Endothelial cell of umbilical vein (primary cell): Measurements from ENCODE around the gene NUSAP1. TPM values are rescaled to one million over a fixed set of nuclear protein-coding genes. Genes with fewer than 3 reads are reported as not detected.

Experiments used
- BruUV-seq: library from RNA; stranded (reverse); fragments of 400-500 nt; replicated peaks from 2 replicates; lab custom pipeline; 2021; lab: Mats Ljungman, UMichigan
- CTCF ChIA-PET: fragments of 300-600, 350-600 bp; sonication (Branson Sonifier 250); formaldehyde crosslinking; loops from one replicate; lab custom pipeline; 2021; ENCODE audit warnings: antibody characterized with exemption, inconsistent platforms; lab: Charles Lee
- POLR2A ChIA-PET: fragments of 300-600, 350-600 bp; sonication (Branson Sonifier 250); formaldehyde crosslinking; loops from one replicate; lab custom pipeline; 2021; ENCODE audit warnings: antibody characterized with exemption, inconsistent platforms; lab: Charles Lee
- DNase-seq: peaks from one replicate; pipeline ENCODE4 v3.0.0-alpha.2; 2011; ENCODE audit warnings: low read depth, low spot score
- FAIRE-seq: peaks from 2 replicates; lab custom pipeline; 2011; peaks lifted over from hg19 to GRCh38; lab: Jason Lieb, UNC
- H2AFZ ChIP-seq: 2 replicates; pipeline ENCODE4 v1.6.0; 2012; ENCODE audit warnings: low read depth, low read length, control low read depth, inconsistent platforms
- H3K27ac ChIP-seq: 2 replicates; pipeline ENCODE4 v1.5.1; 2011; ENCODE audit warnings: low read depth, mild to moderate bottlenecking, control low read depth, low read length, moderate library complexity; ENCODE audit not compliant: insufficient read depth
- H3K27me3 ChIP-seq, 2 experiments: 2 replicates each; pipeline versions ENCODE4 v1.6.0 to v1.6.1; 2011; ENCODE audit warnings: low read length in 2 of 2, mixed read lengths in 1 of 2; ENCODE audit not compliant: control insufficient read depth in 2 of 2, insufficient read depth in 2 of 2
- H3K36me3 ChIP-seq, 2 experiments: 2 replicates in 1 of 2; 3 replicates in 1 of 2; pipeline ENCODE4 v1.5.1; 2011; ENCODE audit warnings: low read length in 2 of 2, mild to moderate bottlenecking in 1 of 2, moderate library complexity in 1 of 2; ENCODE audit not compliant: control insufficient read depth in 2 of 2, insufficient read depth in 2 of 2; ENCODE audit errors: extremely low read depth in 1 of 2
- H3K4me1 ChIP-seq: 3 replicates; pipeline ENCODE4 v1.5.1; 2011; ENCODE audit warnings: mild to moderate bottlenecking, low read length; ENCODE audit not compliant: control insufficient read depth, insufficient read depth; ENCODE audit errors: extremely low read depth
- H3K4me2 ChIP-seq: 2 replicates; pipeline ENCODE4 v1.6.1; 2011; ENCODE audit warnings: low read length, control low read depth, mixed read lengths; ENCODE audit not compliant: insufficient read depth
- H3K4me3 ChIP-seq, 3 experiments: fragments of 200-600 bp in 1 of 3; sonication (generic), shearing (Covaris generic) in 1 of 3; replicated peaks in 1 of 3; 2 replicates each; pipeline ENCODE4 v1.5.1; 2011 to 2016; ENCODE audit warnings: control low read depth in 3 of 3, low read length in 3 of 3, mild to moderate bottlenecking in 2 of 3, inconsistent platforms in 1 of 3, low read depth in 1 of 3, moderate library complexity in 1 of 3; ENCODE audit not compliant: insufficient read depth in 1 of 3
- H3K79me2 ChIP-seq: 2 replicates; pipeline ENCODE4 v1.6.0; 2012; ENCODE audit warnings: low read length, inconsistent platforms; ENCODE audit not compliant: control insufficient read depth, insufficient read depth
- H3K9ac ChIP-seq: replicated peaks from 2 replicates; pipeline ENCODE3; 2011; ENCODE audit warnings: low read length, control low read depth; ENCODE audit not compliant: insufficient read depth; ENCODE audit errors: extremely low read depth
- H3K9me1 ChIP-seq: replicated peaks from 3 replicates; pipeline ENCODE4 v1.6.0; 2011; ENCODE audit warnings: mild to moderate bottlenecking, low read length; ENCODE audit not compliant: control insufficient read depth, insufficient read depth; ENCODE audit errors: extremely low read depth
- H3K9me3 ChIP-seq: replicated peaks from 2 replicates; pipeline ENCODE4 v1.5.1; 2012; ENCODE audit warnings: low read length, inconsistent platforms; ENCODE audit not compliant: control insufficient read depth, insufficient read depth
- H4K20me1 ChIP-seq: replicated peaks from 2 replicates; pipeline ENCODE3; 2011; ENCODE audit warnings: mild to moderate bottlenecking, low read length; ENCODE audit not compliant: control insufficient read depth, insufficient read depth; ENCODE audit errors: extremely low read depth
- GATA2 ChIP-seq: IDR thresholded peaks from 2 replicates; pipeline ENCODE4 v1.7.0; 2011; ENCODE audit warnings: low read depth, mild to moderate bottlenecking, moderate library complexity, mixed read lengths, low read length; ENCODE audit not compliant: insufficient read length, insufficient read depth
- JUN ChIP-seq: IDR thresholded peaks from 2 replicates; pipeline ENCODE4 v1.6.1; 2011; ENCODE audit warnings: borderline replicate concordance, low read depth; ENCODE audit not compliant: insufficient read length, insufficient read depth
- POLR2A ChIP-seq: IDR thresholded peaks from 2 replicates; pipeline ENCODE4 v1.6.1; 2012; ENCODE audit warnings: low read depth, mild to moderate bottlenecking, control low read depth, low read length
- POLR2AphosphoS5 ChIP-seq: IDR thresholded peaks from 2 replicates; pipeline ENCODE4 v1.6.1; 2012; ENCODE audit warnings: low read depth, mild to moderate bottlenecking, control low read depth, low read length, moderate library complexity; ENCODE audit not compliant: insufficient read depth
- dilution Hi-C: fragments of 300-500 bp; cut with MboI; formaldehyde crosslinking; loops from one replicate; pipeline ENCODE4 v1.15.0; 2019; ENCODE audit warnings: low sequenced_read_pairs; ENCODE audit not compliant: extremely low pct_ligation_motif_present
- intact Hi-C: fragments of 100-400 bp; cut with micrococcal nuclease; formaldehyde crosslinking; loops from one replicate; pipeline ENCODE4 v1.10.0; 2022
- polyA plus RNA-seq, 4 experiments: library from polyadenylated mRNA; depleted of rRNA in 3 of 4; stranded (reverse) in 3 of 4; unstranded in 1 of 4; fragments of >200 nt; gene quantifications; 2 replicates each; pipeline versions ENCODE4 v1.2.1 to v1.2.3, GENCODE V29; 2011 to 2012; ENCODE audit warnings: missing spikeins in 1 of 4
- total RNA-seq: library from RNA; stranded (reverse); gene quantifications from 2 replicates; pipeline ENCODE4 v1.2.3, GENCODE V29; 2021
- TF ChIP-seq, protein P1 (sequence below): IDR thresholded peaks from 2 replicates; pipeline ENCODE4 v1.6.1; 2011; ENCODE audit not compliant: insufficient read depth, insufficient read length

NUSAP1 gene
- total and polyA plus RNA-seq, 2 donors (not counting 3 experiments of a cell fraction or from before 2014, with no cell fraction given): 43.0 to 109 TPM

DNA sequence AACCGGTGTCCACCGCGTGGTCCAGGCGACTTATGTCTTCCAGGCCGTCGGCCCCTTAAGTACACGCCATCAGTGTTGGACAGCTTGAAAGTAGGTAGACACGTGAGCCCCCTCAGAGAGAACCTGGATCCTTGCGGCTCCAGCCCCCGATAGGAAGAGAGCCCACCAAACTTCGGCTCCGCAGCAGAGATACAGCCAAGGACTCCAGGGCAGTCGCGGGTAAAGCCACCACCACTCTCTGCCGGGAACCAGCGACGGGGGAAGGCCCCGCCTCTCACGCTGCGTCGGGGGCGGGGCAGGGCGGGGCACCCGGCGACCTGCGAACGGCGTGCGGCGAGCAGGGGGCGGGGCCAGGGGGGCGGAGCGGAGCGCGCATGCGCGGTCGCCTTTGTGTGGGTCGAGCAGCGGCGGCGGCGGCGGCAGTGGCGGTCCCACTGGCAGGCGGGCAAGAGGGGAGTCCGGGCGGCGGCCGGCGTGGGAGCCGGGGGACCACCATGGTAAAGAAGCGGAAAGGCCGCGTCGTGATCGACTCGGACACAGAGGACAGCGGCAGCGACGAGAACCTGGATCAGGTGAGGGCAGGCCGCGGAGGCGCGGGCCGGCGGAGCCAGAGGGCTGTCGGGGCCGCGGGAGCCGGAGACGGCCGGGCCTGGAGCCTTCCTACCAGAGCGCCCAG lies 84.2 kb downstream of the NUSAP1 start, which contains the start of gene RTF1:
TSS of gene RTF1 (plus strand) at position 354 of the 676 bp plus-strand sequence. CDS start at position 375, 21 bp downstream.
- DNase-seq (peak; percentile 94), FAIRE-seq (peak; percentile 77)
- Histone ChIP-seq H2AFZ (peak within 1 kb of the TSS; percentile 96), H3K9ac (peak within 1 kb of the TSS; percentile 94), H3K4me1 (peaks cover 15% of the 10 kb centered on the region), H4K20me1 (peaks cover 9% of the 10 kb centered on the region), H3K27ac (peak within 1 kb of the TSS; percentile 60), H3K27me3 (no peaks in the 10 kb centered on the region), H3K9me3 (no peaks in the 10 kb centered on the region), H3K4me2 (peak within 1 kb of the TSS; percentile 98), H3K4me3 (peak within 1 kb of the TSS; percentile 82 to 98 (median 92)), H3K9me1 (no peaks in the 10 kb centered on the region), H3K36me3 (no peaks in the 10 kb centered on the region), H3K79me2 (peaks cover 53% of the 10 kb centered on the region)
- intact Hi-C loops (no loop called here), dilution Hi-C loops (no loop called here)
- ChIA-PET POLR2A (interaction anchor here (0.6 kb wide), 1 partner anchor 127 kb away, joined by 3 read pairs; no protein-coding TSS in a partner anchor), CTCF (interaction anchor here (1.1 kb wide), 1 partner anchor 49 kb away, joined by 3 read pairs; no protein-coding TSS in a partner anchor)
- BruUV-seq: no TSS peak
- TF ChIP-seq GATA2 (no peak), POLR2A (peak; percentile 83), JUN (no peak), POLR2AphosphoS5 (peak; percentile 79)
- TF ChIP-seq, protein P1, sequence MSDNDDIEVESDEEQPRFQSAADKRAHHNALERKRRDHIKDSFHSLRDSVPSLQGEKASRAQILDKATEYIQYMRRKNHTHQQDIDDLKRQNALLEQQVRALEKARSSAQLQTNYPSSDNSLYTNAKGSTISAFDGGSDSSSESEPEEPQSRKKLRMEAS: peak; percentile 64
